GM18526 (cell line): ENCODE results near the gene SGCA.

Source experiments
- POLR2A ChIP-seq: IDR thresholded peaks from 3 replicates; pipeline ENCODE4 v1.6.1; 2011; ENCODE audit not compliant: insufficient read length; ENCODE audit errors: extremely low read depth

The SGCA gene

GRCh38 chr17:50165466-50165865 lies 339 bp upstream of the SGCA start:
- no peak for TF ChIP-seq POLR2A

- TF ChIP-seq POLR2A, result no peak
These were observed 845 bp downstream of the SGCA start for GRCh38 chr17:50166518-50167181.

- no peak for TF ChIP-seq POLR2A
These were observed 1.6 kb downstream of the SGCA start for GRCh38 chr17:50167371-50167770.

DNA sequence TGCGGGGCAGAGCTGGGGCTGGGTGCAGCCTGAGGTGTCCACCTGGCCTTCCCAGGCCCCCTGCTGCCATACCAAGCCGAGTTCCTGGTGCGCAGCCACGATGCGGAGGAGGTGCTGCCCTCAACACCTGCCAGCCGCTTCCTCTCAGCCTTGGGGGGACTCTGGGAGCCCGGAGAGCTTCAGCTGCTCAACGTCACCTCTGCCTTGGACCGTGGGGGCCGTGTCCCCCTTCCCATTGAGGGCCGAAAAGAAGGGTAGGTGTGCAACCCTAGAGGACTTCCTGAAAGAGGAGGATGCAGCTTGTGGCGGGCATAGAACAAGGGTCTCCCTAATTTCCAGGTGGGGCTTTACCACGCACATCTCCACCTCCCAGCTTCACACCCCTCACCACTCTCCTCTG lies 2.5 kb downstream of the SGCA start:
- TF ChIP-seq POLR2A, result no peak

DNA sequence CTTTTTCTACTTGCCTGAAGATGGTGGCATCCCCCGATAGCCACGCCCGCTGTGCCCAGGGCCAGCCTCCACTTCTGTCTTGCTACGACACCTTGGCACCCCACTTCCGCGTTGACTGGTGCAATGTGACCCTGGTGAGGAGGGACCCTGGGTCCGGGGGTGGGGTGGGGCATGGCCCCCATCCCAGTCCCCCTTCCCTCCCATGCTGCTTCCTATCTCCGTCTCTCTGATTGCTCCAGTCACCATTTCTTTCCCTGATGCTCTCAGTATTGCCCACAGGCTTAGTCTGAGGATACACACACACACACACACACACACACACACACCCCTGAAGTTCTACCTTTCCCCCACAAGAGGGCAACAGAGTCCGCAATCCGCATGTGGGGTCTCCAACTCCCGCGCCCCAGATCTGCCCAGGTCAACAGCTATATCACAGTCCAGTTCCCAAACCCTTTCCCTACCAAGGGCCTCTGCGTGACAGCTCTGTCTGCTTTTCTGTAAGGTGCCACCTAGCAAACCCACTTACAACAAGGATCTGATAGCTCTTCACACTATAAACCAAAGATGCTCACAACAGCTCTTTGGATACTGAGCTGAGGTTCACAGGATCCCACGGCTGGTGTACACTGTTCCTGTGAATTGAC lies 3.4 kb downstream of the SGCA start:
- no peak for TF ChIP-seq POLR2A

DNA sequence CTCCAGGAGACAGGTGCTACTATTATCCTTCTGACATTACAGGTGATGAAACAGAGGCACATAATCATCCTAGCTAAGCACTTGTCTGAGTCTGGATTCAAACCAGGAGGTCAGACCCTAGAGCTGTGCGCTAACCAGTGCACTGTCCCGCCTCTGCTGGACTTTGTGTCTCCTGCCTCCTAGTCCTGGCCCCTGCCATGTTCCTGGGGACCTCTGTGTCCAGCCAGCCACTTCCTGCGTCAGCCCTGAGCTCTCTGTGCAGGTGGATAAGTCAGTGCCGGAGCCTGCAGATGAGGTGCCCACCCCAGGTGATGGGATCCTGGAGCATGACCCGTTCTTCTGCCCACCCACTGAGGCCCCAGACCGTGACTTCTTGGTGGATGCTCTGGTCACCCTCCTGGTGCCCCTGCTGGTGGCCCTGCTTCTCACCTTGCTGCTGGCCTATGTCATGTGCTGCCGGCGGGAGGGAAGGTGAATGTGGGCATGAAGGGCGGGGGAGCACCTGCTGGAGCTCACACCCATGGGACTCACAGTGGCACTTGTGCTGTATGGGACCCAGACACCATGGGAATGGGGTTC lies 4.2 kb downstream of the SGCA start:
- TF ChIP-seq POLR2A, result no peak

DNA sequence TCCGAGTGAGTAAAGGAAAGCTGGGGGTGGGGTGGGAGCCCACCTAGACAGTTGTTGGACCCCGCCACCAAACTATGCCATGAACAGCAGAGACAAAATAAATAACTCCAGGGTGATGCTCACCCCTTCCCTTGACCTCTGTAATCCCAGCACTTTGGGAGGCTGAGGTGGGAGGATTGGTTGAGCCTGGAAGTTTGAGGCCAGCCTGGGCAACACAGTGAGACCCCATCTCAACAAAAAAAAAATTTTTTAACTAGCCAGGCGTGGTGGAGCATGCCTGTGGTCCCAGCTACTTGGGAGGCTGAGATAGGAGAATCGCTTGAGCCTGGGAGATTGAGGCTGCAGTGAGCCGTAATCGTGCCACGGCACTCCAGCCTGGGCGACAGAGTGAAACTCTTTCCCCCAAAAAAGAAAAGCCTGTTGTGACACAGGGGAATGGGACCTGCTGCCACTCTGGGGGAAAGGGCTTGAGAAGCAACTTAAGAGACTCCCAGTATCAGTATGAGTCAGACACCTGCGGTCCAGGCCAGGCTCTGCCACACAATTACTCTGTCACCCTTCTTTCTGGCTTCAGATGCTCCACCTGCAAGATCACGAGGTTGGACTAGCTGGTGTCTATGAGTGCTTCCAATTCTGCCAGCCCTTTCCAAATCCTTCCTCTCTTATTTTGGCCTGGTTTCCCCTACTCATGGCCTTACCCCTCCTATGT lies 5.0 kb downstream of the SGCA start:
- TF ChIP-seq POLR2A, result no peak

GRCh38 chr17:50171371-50172071 lies 5.7 kb downstream of the SGCA start:
- TF ChIP-seq POLR2A, result no peak

DNA sequence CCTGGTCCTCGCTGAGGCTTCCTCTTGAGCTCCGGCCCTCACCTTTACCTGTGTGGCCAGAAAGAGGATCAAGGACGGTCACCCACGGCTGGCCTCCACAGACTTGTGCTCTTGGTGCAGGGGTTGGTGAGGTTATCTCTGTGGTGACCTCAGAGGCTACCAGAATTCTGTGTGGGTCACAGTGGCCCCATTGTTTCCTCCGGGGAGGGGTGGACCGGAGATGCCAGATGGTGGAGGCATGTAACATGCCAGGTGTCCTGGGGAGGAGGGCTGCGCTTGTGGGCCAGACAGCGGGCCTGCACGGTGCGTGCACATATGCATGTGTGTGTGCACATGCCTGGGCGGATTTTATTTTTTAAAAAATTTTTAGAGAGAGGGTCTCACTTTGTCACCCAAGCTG lies 6.3 kb downstream of the SGCA start:
- no peak for TF ChIP-seq POLR2A

DNA sequence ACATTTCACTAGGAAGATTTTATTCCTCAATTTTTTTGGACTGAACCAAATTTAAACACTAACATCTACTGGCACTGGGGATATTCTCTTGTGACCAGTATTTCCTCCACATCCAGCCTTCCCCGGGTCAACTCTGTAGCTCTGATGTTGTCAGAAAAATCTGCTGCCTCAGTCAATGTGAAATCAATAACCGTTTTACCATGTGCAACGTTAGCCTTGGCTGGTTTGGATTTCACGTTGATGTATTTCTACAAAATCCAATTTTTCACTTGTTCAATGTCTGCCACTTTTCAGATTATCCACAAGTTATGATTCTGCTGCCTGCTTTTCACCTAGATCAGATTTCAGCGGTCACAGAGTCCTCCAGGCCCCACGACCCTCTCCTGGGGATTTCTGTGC lies 7.1 kb downstream of the SGCA start:
- TF ChIP-seq POLR2A, result no peak

GRCh38 chr17:50173335-50173941 lies 7.6 kb downstream of the SGCA start:
- TF ChIP-seq POLR2A, result no peak

GRCh38 chr17:50174444-50174843 lies 8.6 kb downstream of the SGCA start:
- no peak for TF ChIP-seq POLR2A

- no peak for TF ChIP-seq POLR2A
These were observed 9.4 kb downstream of the SGCA start for GRCh38 chr17:50175035-50175807.
